HepG2 (cell line): Measurements from ENCODE around the gene OSBPL10. TPM values are rescaled to one million over a fixed set of nuclear protein-coding genes. Genes with fewer than 3 reads are reported as not detected.

Source experiments
- CREM ChIP-seq, 2 experiments: sonication (generic) in 1 of 2; formaldehyde crosslinking in 1 of 2; IDR thresholded peaks; 2 replicates each; pipeline versions ENCODE4 v1.4.0 to v1.6.1; 2016 to 2020; ENCODE audit warnings: antibody characterized with exemption in 1 of 2, mild to moderate bottlenecking in 1 of 2, missing genetic modification reagents in 1 of 2
- FOSL1 ChIP-seq: sonication (generic); formaldehyde crosslinking; IDR thresholded peaks from 2 replicates; pipeline ENCODE4 v1.9.0; 2021; ENCODE audit warnings: missing genetic modification reagents, borderline replicate concordance
- HDAC1 ChIP-seq: sonication (generic); formaldehyde crosslinking; IDR thresholded peaks from 2 replicates; pipeline ENCODE4 v1.5.1; 2020; ENCODE audit warnings: mild to moderate bottlenecking, missing genetic modification reagents
- HNF1A ChIP-seq, 2 experiments: sonication (generic) in 1 of 2; formaldehyde crosslinking in 1 of 2; IDR thresholded peaks; 2 replicates each; pipeline versions ENCODE4 v1.4.0 to v1.6.1; 2016 to 2020; ENCODE audit warnings: borderline replicate concordance in 1 of 2, low read depth in 1 of 2, mild to moderate bottlenecking in 1 of 2, missing genetic modification reagents in 1 of 2
- ISL2 ChIP-seq: sonication (generic); formaldehyde crosslinking; IDR thresholded peaks from 2 replicates; pipeline ENCODE4 v1.5.0; 2020; ENCODE audit warnings: missing genetic modification reagents
- MLXIP ChIP-seq: sonication (generic); formaldehyde crosslinking; IDR thresholded peaks from 2 replicates; pipeline ENCODE4 v1.9.0; 2021; ENCODE audit warnings: missing genetic modification reagents, borderline replicate concordance
- MXI1 ChIP-seq: IDR thresholded peaks from 3 replicates; pipeline ENCODE4 v1.6.1; 2012; ENCODE audit warnings: low read depth, low read length, inconsistent platforms, borderline replicate concordance
- POGZ ChIP-seq: sonication (generic); formaldehyde crosslinking; IDR thresholded peaks from 2 replicates; pipeline ENCODE4 v1.4.0; 2020; ENCODE audit warnings: mild to moderate bottlenecking, missing genetic modification reagents
- POLR2A ChIP-seq, 2 experiments: IDR thresholded peaks; 2 replicates each; pipeline ENCODE4 v1.6.1; 2011; ENCODE audit warnings: low read depth in 2 of 2, low read length in 2 of 2, mild to moderate bottlenecking in 1 of 2, moderate library complexity in 1 of 2; ENCODE audit not compliant: insufficient read depth in 1 of 2
- POLR2AphosphoS2 ChIP-seq: IDR thresholded peaks from 2 replicates; pipeline ENCODE4 v1.6.1; 2011; ENCODE audit warnings: low read depth, low read length, improper control_type of control experiment
- PTBP1 ChIP-seq: fragments of 200-400 bp; formaldehyde crosslinking; IDR thresholded peaks from 2 replicates; pipeline ENCODE4 v1.6.1; 2018; ENCODE audit warnings: low read length, low read depth; ENCODE audit not compliant: poor library complexity, severe bottlenecking
- RORA ChIP-seq: sonication (generic); formaldehyde crosslinking; IDR thresholded peaks from 2 replicates; pipeline ENCODE4 v1.5.0; 2020; ENCODE audit warnings: mild to moderate bottlenecking, missing genetic modification reagents, moderate library complexity
- SALL1 ChIP-seq: sonication (generic); formaldehyde crosslinking; IDR thresholded peaks from 2 replicates; pipeline ENCODE4 v1.8.0; 2022; ENCODE audit warnings: mild to moderate bottlenecking, missing genetic modification reagents
- SPEN ChIP-seq: sonication (generic); formaldehyde crosslinking; IDR thresholded peaks from 2 replicates; pipeline ENCODE4 v1.5.1; 2020; ENCODE audit warnings: low read depth, mild to moderate bottlenecking, missing genetic modification reagents
- TCF7 ChIP-seq: sonication (generic); IDR thresholded peaks from 2 replicates; pipeline ENCODE4 v1.6.1; 2016; ENCODE audit warnings: antibody characterized with exemption, low read depth
- ZBTB34 ChIP-seq: sonication (generic); formaldehyde crosslinking; IDR thresholded peaks from 2 replicates; pipeline ENCODE4 v1.8.0; 2022; ENCODE audit warnings: mild to moderate bottlenecking, missing genetic modification reagents
- ZFP41 ChIP-seq: sonication (generic); formaldehyde crosslinking; IDR thresholded peaks from 2 replicates; pipeline ENCODE4 v1.4.0; 2020; ENCODE audit warnings: mild to moderate bottlenecking, missing genetic modification reagents, borderline replicate concordance
- ZGPAT ChIP-seq: IDR thresholded peaks from 2 replicates; pipeline ENCODE4 v1.6.1; 2016; ENCODE audit warnings: mild to moderate bottlenecking
- ZNF557 ChIP-seq: sonication (generic); formaldehyde crosslinking; IDR thresholded peaks from 2 replicates; pipeline ENCODE4 v1.4.0; 2020; ENCODE audit warnings: missing genetic modification reagents
- polyA plus RNA-seq, 8 experiments: library from polyadenylated mRNA; depleted of rRNA in 3 of 8; stranded (reverse) in 7 of 8; unstranded in 1 of 8; fragments of >200 nt; fragmentation: Illumina TruSeq in 4 of 8; extraction: Trizol in 4 of 8; gene quantifications; 2 replicates each; pipeline versions ENCODE4 v1.2.1 to v1.2.3, GENCODE V29; 2011 to 2016; ENCODE audit warnings: low read depth in 4 of 8, missing spikeins in 1 of 8, mixed read lengths in 1 of 8; ENCODE audit not compliant: insufficient read depth in 1 of 8
- total RNA-seq, 5 experiments: library from RNA; depleted of rRNA; stranded (reverse); fragments of >200 nt; fragmentation: Illumina TruSeq; extraction: Trizol; gene quantifications; 2 replicates each; pipeline ENCODE4 v1.2.3, GENCODE V29; 2016; ENCODE audit warnings: low read depth in 1 of 5

The OSBPL10 gene
- total and polyA plus RNA-seq, 2 of the 13 experiments (the other 11 are each of a cell fraction or from before 2014, with no cell fraction given): 10.3 to 28.6 TPM

GRCh38 chr3:31968927-31969418 lies 12.1 kb downstream of the OSBPL10 start (continued):
- TF ChIP-seq POLR2A (IDR thresholded peaks at IDR 0.05; ENCODE audit: insufficient read depth in 1 of 2, low read depth in 2 of 2, low read length in 2 of 2): peak in 1 of 2 experiments; percentile 40; a peak in 2 of 4 replicates
- TF ChIP-seq TCF7: peak; percentile 61
- TF ChIP-seq ZFP41: no peak
- TF ChIP-seq HNF1A (IDR thresholded peaks at IDR 0.05; ENCODE audit: low read depth): no peak
- TF ChIP-seq HNF1A (CRISPR knock-in tag; IDR thresholded peaks at IDR 0.05; ENCODE audit: borderline replicate concordance): peak; percentile 37; the same call in 1 of the 2 replicates
- TF ChIP-seq SPEN (CRISPR knock-in tag): no peak
- peak; percentile 39; the same call in 1 of the 2 replicates for TF ChIP-seq ZGPAT
- peak; percentile 85 for TF ChIP-seq ISL2
- TF ChIP-seq HDAC1: peak; percentile 35; the same call in 1 of the 2 replicates
- no peak for TF ChIP-seq RORA (CRISPR knock-in tag)
- TF ChIP-seq POGZ: peak; percentile 30; the same call in 1 of the 2 replicates
- TF ChIP-seq CREM (IDR thresholded peaks at IDR 0.05): peak; percentile 60; the same call in 1 of the 2 replicates
- TF ChIP-seq CREM (CRISPR knock-in tag; IDR thresholded peaks at IDR 0.05): no peak
- no peak for TF ChIP-seq POLR2AphosphoS2
- TF ChIP-seq SALL1: peak; percentile 41; the same call in 1 of the 2 replicates
- peak; percentile 56; the same call in 1 of the 2 replicates for TF ChIP-seq ZBTB34 (CRISPR knock-in tag)
- TF ChIP-seq MLXIP (CRISPR knock-in tag): 0 out of 2 replicates have a peak, but pooled peaks have one; percentile 72
- no peak for TF ChIP-seq MXI1
- peak; percentile 51; the same call in 1 of the 2 replicates for TF ChIP-seq FOSL1 (CRISPR knock-in tag)
- no peak for TF ChIP-seq PTBP1
- TF ChIP-seq ZNF557: no peak
